IPS-20b (cell line): ENCODE data around the gene XRRA1.
A peak's percentile ranks its signal among the peaks of the same experiment; 100 is the strongest.
"Not testable (repeated sequence)": the region's sequence is repeated elsewhere in the genome, so short reads cannot be mapped to it uniquely, and the experiment has no call there.

Experiments used
- H3K27ac ChIP-seq: one replicate; pipeline ENCODE4 v1.5.1; 2013; ENCODE audit warnings: low read length
- H3K27me3 ChIP-seq: 2 replicates; pipeline ENCODE4 v1.6.1; 2013; ENCODE audit warnings: mild to moderate bottlenecking, low read length, inconsistent platforms; ENCODE audit not compliant: insufficient read depth
- H3K36me3 ChIP-seq: 2 replicates; pipeline ENCODE4 v1.6.1; 2013; ENCODE audit warnings: low read depth, mild to moderate bottlenecking, inconsistent platforms, low read length, moderate library complexity; ENCODE audit not compliant: insufficient read depth
- H3K4me1 ChIP-seq: 2 replicates; pipeline ENCODE4 v1.6.1; 2013; ENCODE audit warnings: mild to moderate bottlenecking, control low read depth, inconsistent platforms, low read length, moderate library complexity; ENCODE audit not compliant: insufficient read depth
- H3K4me3 ChIP-seq: 2 replicates; pipeline ENCODE4 v1.5.1; 2013; ENCODE audit warnings: mild to moderate bottlenecking, low read length, inconsistent platforms
- H3K9ac ChIP-seq: 2 replicates; pipeline ENCODE4 v1.6.1; 2013; ENCODE audit warnings: low read depth, mild to moderate bottlenecking, inconsistent platforms, low read length, moderate library complexity
- H3K9me3 ChIP-seq: 2 replicates; pipeline ENCODE4 v1.6.1; 2013; ENCODE audit warnings: mild to moderate bottlenecking, low read depth, low read length, inconsistent platforms; ENCODE audit not compliant: insufficient read depth

Gene XRRA1

DNA sequence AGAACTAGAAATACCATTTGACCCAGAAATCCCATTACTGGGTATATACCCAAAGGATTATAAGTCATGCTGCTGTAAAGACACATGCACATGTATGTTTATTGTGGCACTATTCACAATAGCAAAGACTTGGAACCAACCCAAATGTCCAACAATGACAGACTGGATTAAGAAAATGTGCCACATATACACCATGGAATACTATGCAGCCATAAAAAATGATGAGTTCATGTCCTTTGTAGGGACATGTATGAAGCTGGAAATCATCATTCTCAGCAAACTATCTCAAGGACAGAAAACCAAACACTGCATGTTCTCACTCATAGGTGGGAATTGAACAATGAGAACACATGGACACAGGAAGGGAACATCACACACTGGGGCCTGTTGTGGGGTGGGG is 55.9 kb downstream of the XRRA1 start:
- not testable (repeated sequence) for H3K36me3 ChIP-seq, H3K4me1 ChIP-seq, H3K27ac ChIP-seq, H3K4me3 ChIP-seq, H3K27me3 ChIP-seq, H3K9ac ChIP-seq
- H3K9me3 ChIP-seq, result peaks cover 26% of the 10 kb centered on the region

DNA sequence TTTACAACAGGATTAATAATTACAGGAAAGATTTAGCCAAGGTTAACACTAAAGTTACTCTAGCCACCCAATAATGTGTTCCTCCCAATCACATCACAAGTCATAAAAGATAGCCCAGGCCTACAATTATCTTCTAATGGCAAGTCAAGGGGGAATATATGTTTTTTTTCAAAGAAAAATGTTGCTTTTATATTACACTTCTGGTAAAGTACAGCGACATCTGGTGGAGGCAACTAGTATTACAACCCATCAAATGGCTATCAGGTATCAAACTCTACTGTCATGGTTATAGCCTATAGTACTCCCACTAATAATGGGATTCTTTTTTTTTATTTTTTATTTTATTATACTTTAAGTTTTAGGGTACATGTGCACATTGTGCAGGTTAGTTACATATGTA is 71.8 kb downstream of the XRRA1 start:
- Histone ChIP-seq H3K9me3 (peaks cover 29% of the 10 kb centered on the region), H3K36me3 (peaks cover 40% of the 10 kb centered on the region), H3K27me3 (no peaks in the 10 kb centered on the region), H3K9ac (no peak overlapping the region), H3K4me1 (no peaks in the 10 kb centered on the region), H3K4me3 (no peak overlapping the region), H3K27ac (no peak overlapping the region)

GRCh38 chr11:74871037-74871436 is 77.9 kb downstream of the XRRA1 start:
- Histone ChIP-seq H3K36me3 (peaks cover 54% of the 10 kb centered on the region), H3K4me1 (no peaks in the 10 kb centered on the region), H3K9ac (no peak overlapping the region), H3K4me3 (no peak overlapping the region), H3K9me3 (peaks cover 79% of the 10 kb centered on the region), H3K27me3 (no peaks in the 10 kb centered on the region), H3K27ac (no peak overlapping the region)

DNA sequence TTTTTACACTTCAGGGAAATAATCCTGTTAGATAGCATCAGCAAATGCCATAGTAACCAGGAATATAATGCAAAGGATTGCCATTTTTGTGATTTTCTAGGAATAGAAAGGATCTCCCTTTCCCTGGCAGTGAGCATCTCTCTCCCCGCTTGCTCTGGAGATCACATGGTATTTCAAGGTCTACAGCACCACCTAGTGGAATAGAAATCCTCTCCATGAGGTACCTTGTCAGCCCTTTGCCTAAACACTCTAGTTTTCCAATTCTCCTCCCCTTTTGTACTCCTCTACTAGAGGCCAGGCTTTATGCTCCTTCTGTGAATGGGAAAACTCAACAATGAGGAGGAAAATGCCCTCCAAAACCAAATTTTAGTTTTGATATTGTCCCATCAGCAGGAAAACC is 78.4 kb downstream of the XRRA1 start:
- Histone ChIP-seq H3K9ac (no peak overlapping the region), H3K27ac (no peak overlapping the region), H3K9me3 (peaks cover 84% of the 10 kb centered on the region), H3K36me3 (peaks cover 53% of the 10 kb centered on the region), H3K27me3 (no peaks in the 10 kb centered on the region), H3K4me3 (no peak overlapping the region), H3K4me1 (no peaks in the 10 kb centered on the region)

DNA sequence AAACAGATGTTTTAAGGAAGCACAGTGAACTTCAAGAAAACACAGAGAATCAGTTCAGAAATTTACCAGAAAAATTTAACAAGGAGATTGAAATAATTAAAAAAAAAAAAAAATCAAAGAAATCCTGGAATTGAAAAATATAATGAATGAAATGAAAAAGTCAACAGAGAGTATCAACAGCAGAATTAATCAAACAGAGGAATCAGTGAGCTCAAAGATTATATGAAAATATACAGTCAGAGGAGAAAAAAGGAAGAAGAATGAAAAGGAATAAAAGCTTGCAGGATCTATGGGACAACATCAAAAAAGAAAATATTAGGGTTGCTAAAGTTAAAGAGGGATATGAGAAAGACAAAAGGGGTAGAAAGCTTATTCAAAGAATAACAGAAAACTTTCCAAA is 82.3 kb downstream of the XRRA1 start:
- H3K36me3 ChIP-seq, result peaks cover 52% of the 10 kb centered on the region

DNA sequence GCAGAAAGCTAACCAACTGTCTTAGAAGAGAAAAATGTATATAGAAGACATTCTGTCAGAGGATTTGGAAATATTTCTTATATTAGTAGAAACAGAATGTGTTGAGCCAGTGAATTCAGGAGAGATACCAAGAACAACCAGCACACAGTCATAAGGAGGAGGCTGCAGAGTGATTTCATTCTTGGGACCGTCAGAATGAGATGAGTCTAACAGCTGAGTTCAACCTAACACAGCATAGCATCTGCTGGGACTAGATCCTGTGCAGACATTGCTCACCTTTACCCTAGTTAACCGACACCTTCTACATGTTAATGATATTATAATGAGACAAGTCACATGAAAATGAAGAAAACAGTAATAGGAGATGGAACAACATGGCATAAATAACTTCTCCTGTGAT is 85.5 kb downstream of the XRRA1 start:
- Histone ChIP-seq H3K27me3 (no peaks in the 10 kb centered on the region), H3K9ac (no peak overlapping the region), H3K4me3 (no peak overlapping the region), H3K9me3 (peaks cover 53% of the 10 kb centered on the region), H3K36me3 (peaks cover 57% of the 10 kb centered on the region), H3K27ac (no peak overlapping the region), H3K4me1 (no peaks in the 10 kb centered on the region)

More for the DNA sequence above, 82.3 kb downstream of the XRRA1 start:
- Histone ChIP-seq H3K4me3 (no peak overlapping the region), H3K9me3 (peaks cover 74% of the 10 kb centered on the region), H3K9ac (no peak overlapping the region), H3K27ac (no peak overlapping the region), H3K27me3 (no peaks in the 10 kb centered on the region), H3K4me1 (no peaks in the 10 kb centered on the region)

- H3K4me3 ChIP-seq, result no peak overlapping the region
- H3K36me3 ChIP-seq, result peaks cover 65% of the 10 kb centered on the region
- H3K27ac ChIP-seq, result no peak overlapping the region
- peaks cover 26% of the 10 kb centered on the region for H3K9me3 ChIP-seq
- H3K27me3 ChIP-seq, result no peaks in the 10 kb centered on the region
- H3K4me1 ChIP-seq, result no peaks in the 10 kb centered on the region
- no peak overlapping the region for H3K9ac ChIP-seq
These were observed 88.1 kb downstream of the XRRA1 start for GRCh38 chr11:74860743-74861142.

DNA sequence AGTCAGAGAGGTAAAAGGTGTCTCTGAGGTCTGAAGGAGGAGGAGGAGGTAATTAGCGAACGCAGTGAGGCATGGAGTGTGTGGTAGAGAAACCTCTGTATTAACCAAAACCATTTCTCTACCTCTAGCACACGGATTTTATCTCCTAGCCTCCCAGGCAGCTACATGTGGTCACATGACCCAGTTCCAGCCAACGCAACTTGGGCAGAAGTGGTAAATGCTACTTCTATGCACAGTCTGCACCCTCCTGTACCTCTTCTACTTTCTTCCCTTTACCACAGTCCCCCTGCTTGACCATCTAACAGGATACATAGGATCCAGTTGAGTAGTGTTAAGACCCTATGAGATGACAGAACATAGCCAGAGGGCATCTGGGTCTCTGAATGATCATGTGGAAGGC is 95.7 kb downstream of the XRRA1 start:
- H3K27me3 ChIP-seq, result no peaks in the 10 kb centered on the region
- H3K27ac ChIP-seq, result no peak overlapping the region
- H3K9me3 ChIP-seq, result no peaks in the 10 kb centered on the region
- H3K4me3 ChIP-seq, result no peak overlapping the region
- no peak overlapping the region for H3K9ac ChIP-seq
- H3K4me1 ChIP-seq, result peaks cover 20% of the 10 kb centered on the region
- peaks cover 26% of the 10 kb centered on the region for H3K36me3 ChIP-seq

- H3K36me3 ChIP-seq, result peaks cover 35% of the 10 kb centered on the region
- no peak overlapping the region for H3K4me3 ChIP-seq
- no peaks in the 10 kb centered on the region for H3K9me3 ChIP-seq
- H3K4me1 ChIP-seq, result peaks cover 20% of the 10 kb centered on the region
- no peaks in the 10 kb centered on the region for H3K27me3 ChIP-seq
- H3K27ac ChIP-seq, result no peak overlapping the region
- peak overlapping the region; percentile 6; the same call in 1 of the 2 replicates for H3K9ac ChIP-seq
These were observed 99.1 kb downstream of the XRRA1 start for GRCh38 chr11:74849525-74850391.

DNA sequence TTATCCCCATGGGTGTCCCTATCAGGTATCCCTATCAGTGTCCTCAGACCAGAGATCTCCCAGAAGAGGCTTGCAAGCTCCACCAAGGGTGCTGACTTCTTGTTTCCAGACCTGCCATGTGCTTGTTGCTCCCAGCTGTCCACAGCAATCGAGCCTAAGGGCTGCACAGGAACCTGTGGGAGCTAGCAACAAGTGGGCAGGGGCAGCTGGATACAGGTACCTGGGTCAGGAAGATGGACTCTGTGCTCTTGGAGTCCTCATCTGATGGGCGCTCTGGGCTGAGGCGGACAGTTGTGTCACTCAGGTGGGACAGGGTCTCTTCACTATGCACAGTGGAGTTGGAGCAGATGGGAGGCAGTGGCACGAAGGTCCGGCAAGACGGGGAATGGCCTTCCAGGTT is 101.0 kb downstream of the XRRA1 start:
- no peak overlapping the region for H3K27ac ChIP-seq
- no peaks in the 10 kb centered on the region for H3K27me3 ChIP-seq
- H3K36me3 ChIP-seq, result peaks cover 44% of the 10 kb centered on the region
- H3K4me3 ChIP-seq, result no peak overlapping the region
- no peak overlapping the region for H3K9ac ChIP-seq
- no peaks in the 10 kb centered on the region for H3K9me3 ChIP-seq
- H3K4me1 ChIP-seq, result peaks cover 20% of the 10 kb centered on the region

GRCh38 chr11:74847395-74847794 is 101.5 kb downstream of the XRRA1 start:
- no peak overlapping the region for H3K4me3 ChIP-seq
- H3K27ac ChIP-seq, result no peak overlapping the region
- H3K36me3 ChIP-seq, result peaks cover 48% of the 10 kb centered on the region

DNA sequence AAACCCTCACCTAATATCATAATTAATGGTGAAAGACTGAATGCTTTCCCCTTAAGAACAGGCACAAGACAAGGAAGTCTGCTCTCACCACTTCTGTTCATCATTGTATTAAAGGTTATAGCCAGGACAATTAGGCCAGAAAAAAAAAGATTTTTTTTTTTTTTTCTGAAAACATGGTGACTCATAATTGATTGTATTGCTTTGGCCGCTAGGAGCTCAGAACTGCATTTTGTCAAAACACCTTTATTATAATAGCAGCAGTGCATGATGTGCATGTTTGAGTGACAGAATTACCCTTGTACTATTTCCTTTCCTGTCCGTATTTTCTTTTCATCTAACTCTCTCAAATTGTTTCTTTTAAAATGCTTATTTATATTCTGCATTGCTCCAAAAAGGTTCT is 102.1 kb downstream of the XRRA1 start:
- H3K4me3 ChIP-seq, result no peak overlapping the region
- H3K4me1 ChIP-seq, result peaks cover 20% of the 10 kb centered on the region
- H3K9ac ChIP-seq, result no peak overlapping the region
- H3K36me3 ChIP-seq, result peaks cover 49% of the 10 kb centered on the region
- H3K27ac ChIP-seq, result no peak overlapping the region
- H3K27me3 ChIP-seq, result no peaks in the 10 kb centered on the region
- no peaks in the 10 kb centered on the region for H3K9me3 ChIP-seq

More at GRCh38 chr11:74847395-74847794, 101.5 kb downstream of the XRRA1 start:
- H3K4me1 ChIP-seq, result peaks cover 20% of the 10 kb centered on the region
- H3K9ac ChIP-seq, result no peak overlapping the region
- H3K27me3 ChIP-seq, result no peaks in the 10 kb centered on the region
- no peaks in the 10 kb centered on the region for H3K9me3 ChIP-seq
